Uterus (tissue), 2 donors: Measurements from ENCODE around the gene ZNF341.

Experiments used
- CTCF ChIP-seq, 4 experiments: fragments of 200-600 bp in 2 of 4; fragments of 450-650 bp in 2 of 4; sonication (generic) in 2 of 4; IDR thresholded peaks; one replicate each; pipeline ENCODE4 v1.5.1; 2016 to 2019; ENCODE audit warnings: antibody characterized with exemption in 4 of 4, mild to moderate bottlenecking in 2 of 4, moderate library complexity in 1 of 4
- POLR2A ChIP-seq, 2 donors: fragments of 450-650 bp; IDR thresholded peaks; one replicate each; pipeline ENCODE4 v1.6.1; 2016; ENCODE audit warnings: antibody characterized with exemption in 2 of 2, mild to moderate bottlenecking in 1 of 2, moderate library complexity in 1 of 2

GRCh38 chr20:33713865-33714367 lies 17.9 kb upstream of the ZNF341 start:
- TF ChIP-seq CTCF (IDR thresholded peaks at IDR 0.05) (no peak), POLR2A (IDR thresholded peaks at IDR 0.05) (no peak)
